Prostate gland (tissue), 2 donors: ENCODE results near the gene SEMA6A. TPM values are rescaled to one million over a fixed set of nuclear protein-coding genes. Genes with fewer than 3 reads are reported as not detected.

Experiments
- DNase-seq: peaks from one replicate; pipeline ENCODE4 v3.0.0-alpha.2; 2019; ENCODE audit warnings: low spot score
- H3K27ac ChIP-seq, 2 donors: fragments of 200-600 bp; sonication (generic); 2 replicates each; pipeline ENCODE4 v1.5.1; 2017 to 2019
- H3K27me3 ChIP-seq: fragments of 200-600 bp; sonication (generic); replicated peaks from 2 replicates; pipeline ENCODE4 v1.5.1; 2019; ENCODE audit not compliant: insufficient read depth
- H3K36me3 ChIP-seq, 2 donors: fragments of 200-600 bp; sonication (generic); 1 replicate in 1 of 2; 2 replicates in 1 of 2; pipeline versions ENCODE4 v1.5.1 to v1.8.1; 2017 to 2019
- H3K4me1 ChIP-seq: fragments of 200-600 bp; sonication (generic); replicated peaks from 2 replicates; pipeline ENCODE4 v1.5.1; 2019
- H3K4me3 ChIP-seq, 2 donors: fragments of 200-600 bp; sonication (generic); 2 replicates each; pipeline ENCODE4 v1.5.1; 2017 to 2019
- H3K9me3 ChIP-seq: fragments of 200-600 bp; sonication (generic); 2 replicates; pipeline ENCODE4 v1.5.1; 2017
- CTCF ChIP-seq, 4 experiments: fragments of 200-600 bp in 2 of 4; fragments of 450-650 bp in 2 of 4; sonication (generic) in 2 of 4; IDR thresholded peaks; 1 replicate in 3 of 4; 2 replicates in 1 of 4; pipeline ENCODE4 v1.5.1; 2016 to 2019; ENCODE audit warnings: antibody characterized with exemption in 4 of 4, mild to moderate bottlenecking in 2 of 4, moderate library complexity in 2 of 4
- POLR2A ChIP-seq: fragments of 450-650 bp; IDR thresholded peaks from one replicate; pipeline ENCODE4 v1.6.1; 2016; ENCODE audit warnings: antibody characterized with exemption, mild to moderate bottlenecking
- POLR2AphosphoS5 ChIP-seq: sonication (generic); formaldehyde crosslinking; IDR thresholded peaks from one replicate; pipeline ENCODE4 v1.6.1; 2017; ENCODE audit warnings: antibody characterized with exemption
- WGBS: methylation state at CpG from one replicate; pipeline ENCODE4 v1.1.5; 2018; 5-methylcytosine and 5-hydroxymethylcytosine counted together
- intact Hi-C: fragments of 100-400 bp; cut with DNase I; formaldehyde crosslinking; loops from one replicate; pipeline ENCODE4 v1.14.2; 2022
- total RNA-seq, 2 donors: library from RNA; depleted of rRNA; stranded (reverse); fragments of >200 nt; gene quantifications; one replicate each; pipeline ENCODE4 v1.1.0, GENCODE V29; 2016

Gene SEMA6A
- total RNA-seq, 2 donors from 2014 or later, result 12.8 to 57.1 TPM

- no peaks in the 10 kb centered on the region for H3K4me1 ChIP-seq
- WGBS, result 93% methylated on average over 3 of the region's 3 CpGs
- TF ChIP-seq POLR2A, result no peak
- TF ChIP-seq CTCF (IDR thresholded peaks at IDR 0.05), result no peak
- no peak for TF ChIP-seq POLR2AphosphoS5
- H3K27ac ChIP-seq, result no peak overlapping the region
- intact Hi-C loops, result no loop called here
- H3K4me3 ChIP-seq, result no peak overlapping the region
- no peaks in the 10 kb centered on the region for H3K36me3 ChIP-seq
- no peaks in the 10 kb centered on the region for H3K27me3 ChIP-seq
- no peaks in the 10 kb centered on the region for H3K9me3 ChIP-seq
- DNase-seq, result no peak
Observed at GRCh38 chr5:116583862-116584222, 9.2 kb upstream of the SEMA6A start.

GRCh38 chr5:116583085-116583861 is 8.7 kb upstream of the SEMA6A start:
- Histone ChIP-seq H3K4me1 (no peaks in the 10 kb centered on the region), H3K27me3 (no peaks in the 10 kb centered on the region), H3K36me3 (no peaks in the 10 kb centered on the region), H3K9me3 (no peaks in the 10 kb centered on the region), H3K4me3 (no peak overlapping the region), H3K27ac (no peak overlapping the region)
- TF ChIP-seq POLR2AphosphoS5 (no peak), POLR2A (no peak), CTCF (IDR thresholded peaks at IDR 0.05) (no peak)
- no peak for DNase-seq
- intact Hi-C loops, result no loop called here

DNA sequence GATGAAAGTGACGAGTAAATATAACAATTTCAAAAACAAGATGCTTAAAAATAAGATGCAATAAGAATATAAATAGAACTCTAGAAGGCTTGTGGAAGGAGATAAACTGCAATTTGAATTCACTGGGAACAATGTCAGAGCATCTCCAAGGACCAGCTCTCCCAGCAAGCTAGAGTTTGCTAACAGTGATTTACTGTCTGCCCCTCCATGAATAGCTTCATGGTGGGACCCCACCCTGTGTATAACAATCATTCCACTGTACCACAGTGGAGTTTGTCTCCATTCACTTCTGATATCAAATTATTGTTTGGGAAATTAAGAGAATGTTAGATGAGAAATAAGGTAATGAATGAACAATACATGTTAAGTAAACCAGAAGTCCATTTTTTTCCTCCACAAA is 7.3 kb upstream of the SEMA6A start:
- Histone ChIP-seq H3K9me3 (no peaks in the 10 kb centered on the region), H3K4me3 (no peak overlapping the region), H3K27ac (no peak overlapping the region), H3K4me1 (no peaks in the 10 kb centered on the region), H3K27me3 (no peaks in the 10 kb centered on the region), H3K36me3 (no peaks in the 10 kb centered on the region)
- no peak for DNase-seq
- 84% methylated on average over 1 of the region's 1 CpG for WGBS
- intact Hi-C loops, result no loop called here
- TF ChIP-seq POLR2A, result no peak
- no peak for TF ChIP-seq CTCF (IDR thresholded peaks at IDR 0.05)
- TF ChIP-seq POLR2AphosphoS5, result no peak

- Histone ChIP-seq H3K27me3 (no peaks in the 10 kb centered on the region), H3K27ac (no peak overlapping the region), H3K36me3 (no peaks in the 10 kb centered on the region), H3K9me3 (no peaks in the 10 kb centered on the region), H3K4me1 (no peaks in the 10 kb centered on the region), H3K4me3 (no peak overlapping the region)
- intact Hi-C loops, result loop anchor here (10.0 kb wide), 2 partner anchors 46 to 444 kb away; no protein-coding TSS in a partner anchor
- no peak for DNase-seq
- 23% methylated on average over 6 of the region's 6 CpGs for WGBS
- no peak for TF ChIP-seq POLR2AphosphoS5
- TF ChIP-seq POLR2A, result no peak
- no peak for TF ChIP-seq CTCF (IDR thresholded peaks at IDR 0.05)
Observed at GRCh38 chr5:116579144-116579543, 4.5 kb upstream of the SEMA6A start.

DNA sequence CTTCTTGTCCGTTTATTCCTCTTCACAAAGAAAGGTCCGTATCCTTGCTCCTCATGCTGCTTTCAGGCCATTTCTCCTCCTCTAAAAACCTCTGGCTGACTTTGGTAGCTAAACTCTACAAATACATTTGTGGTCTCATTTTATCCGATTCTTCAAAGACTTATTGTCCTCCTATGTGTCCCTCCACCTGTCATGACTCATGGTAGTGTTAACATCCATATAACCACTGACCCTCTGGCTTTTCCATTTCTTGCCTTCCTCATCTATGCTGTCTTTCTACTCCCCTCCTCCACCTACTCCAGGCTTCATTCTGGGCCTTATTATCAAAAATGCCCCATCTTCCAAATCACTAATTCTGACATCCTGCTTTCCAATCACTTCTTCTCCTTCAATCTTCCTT is 4.1 kb upstream of the SEMA6A start:
- TF ChIP-seq POLR2AphosphoS5, result no peak
- WGBS, result 93% methylated on average over 3 of the region's 3 CpGs
- no peaks in the 10 kb centered on the region for H3K27me3 ChIP-seq
- H3K36me3 ChIP-seq, result no peaks in the 10 kb centered on the region
- H3K27ac ChIP-seq, result no peak overlapping the region
- DNase-seq, result no peak
- H3K9me3 ChIP-seq, result no peaks in the 10 kb centered on the region
- intact Hi-C loops, result loop anchor here (10.0 kb wide), 2 partner anchors 46 to 444 kb away; no protein-coding TSS in a partner anchor
- no peak overlapping the region for H3K4me3 ChIP-seq
- no peaks in the 10 kb centered on the region for H3K4me1 ChIP-seq
